ENCODE measurements around the gene CRB1. TPM values are rescaled to one million over a fixed set of nuclear protein-coding genes. Genes with fewer than 3 reads are reported as not detected.

CRB1 gene
- polyA plus RNA-seq, 1 experiment = not detected

DNA sequence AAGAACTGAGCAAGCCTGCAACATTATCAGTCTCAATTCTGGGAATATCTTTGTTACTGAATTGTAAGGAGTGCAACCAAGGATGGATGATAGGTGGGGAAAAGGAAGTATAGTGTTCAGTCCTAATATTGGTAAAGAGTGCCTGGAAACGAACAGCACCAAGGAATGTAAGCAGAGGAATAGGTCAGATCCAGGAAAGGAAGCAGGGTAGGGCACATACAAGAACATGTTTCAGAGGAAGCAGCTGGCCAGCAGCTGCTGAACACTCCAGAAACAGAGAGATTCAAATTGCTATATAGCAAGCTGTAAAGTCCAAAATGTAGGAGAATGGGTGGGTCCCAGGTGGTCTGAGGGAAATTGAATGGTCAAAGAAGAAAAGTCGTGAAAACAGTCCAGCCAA is 37.9 kb downstream of the CRB1 start:
- CTCF ChIA-PET = interaction anchor here (1.0 kb wide), 1 partner anchor 126 kb away, joined by 3 read pairs; no protein-coding TSS in a partner anchor
- Histone ChIP-seq H3K27ac (ENCODE audit: low read depth, low read length) (no peak overlapping the region), H3K9me3 (ENCODE audit: control insufficient read depth, insufficient read depth, low read length) (no peaks in the 10 kb centered on the region), H3K4me3 (ENCODE audit: low read depth, low read length) (no peak overlapping the region), H3K27me3 (ENCODE audit: control insufficient read depth, insufficient read depth, low read length) (no peaks in the 10 kb centered on the region)
- DNase-seq (ENCODE audit: low read depth, low spot score) = no peak
- POLR2A ChIA-PET = no interaction called here
- TF ChIP-seq, protein P1, sequence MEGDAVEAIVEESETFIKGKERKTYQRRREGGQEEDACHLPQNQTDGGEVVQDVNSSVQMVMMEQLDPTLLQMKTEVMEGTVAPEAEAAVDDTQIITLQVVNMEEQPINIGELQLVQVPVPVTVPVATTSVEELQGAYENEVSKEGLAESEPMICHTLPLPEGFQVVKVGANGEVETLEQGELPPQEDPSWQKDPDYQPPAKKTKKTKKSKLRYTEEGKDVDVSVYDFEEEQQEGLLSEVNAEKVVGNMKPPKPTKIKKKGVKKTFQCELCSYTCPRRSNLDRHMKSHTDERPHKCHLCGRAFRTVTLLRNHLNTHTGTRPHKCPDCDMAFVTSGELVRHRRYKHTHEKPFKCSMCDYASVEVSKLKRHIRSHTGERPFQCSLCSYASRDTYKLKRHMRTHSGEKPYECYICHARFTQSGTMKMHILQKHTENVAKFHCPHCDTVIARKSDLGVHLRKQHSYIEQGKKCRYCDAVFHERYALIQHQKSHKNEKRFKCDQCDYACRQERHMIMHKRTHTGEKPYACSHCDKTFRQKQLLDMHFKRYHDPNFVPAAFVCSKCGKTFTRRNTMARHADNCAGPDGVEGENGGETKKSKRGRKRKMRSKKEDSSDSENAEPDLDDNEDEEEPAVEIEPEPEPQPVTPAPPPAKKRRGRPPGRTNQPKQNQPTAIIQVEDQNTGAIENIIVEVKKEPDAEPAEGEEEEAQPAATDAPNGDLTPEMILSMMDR (IDR thresholded peaks at IDR 0.05; ENCODE audit: low read depth, low read length) = no peak

DNA sequence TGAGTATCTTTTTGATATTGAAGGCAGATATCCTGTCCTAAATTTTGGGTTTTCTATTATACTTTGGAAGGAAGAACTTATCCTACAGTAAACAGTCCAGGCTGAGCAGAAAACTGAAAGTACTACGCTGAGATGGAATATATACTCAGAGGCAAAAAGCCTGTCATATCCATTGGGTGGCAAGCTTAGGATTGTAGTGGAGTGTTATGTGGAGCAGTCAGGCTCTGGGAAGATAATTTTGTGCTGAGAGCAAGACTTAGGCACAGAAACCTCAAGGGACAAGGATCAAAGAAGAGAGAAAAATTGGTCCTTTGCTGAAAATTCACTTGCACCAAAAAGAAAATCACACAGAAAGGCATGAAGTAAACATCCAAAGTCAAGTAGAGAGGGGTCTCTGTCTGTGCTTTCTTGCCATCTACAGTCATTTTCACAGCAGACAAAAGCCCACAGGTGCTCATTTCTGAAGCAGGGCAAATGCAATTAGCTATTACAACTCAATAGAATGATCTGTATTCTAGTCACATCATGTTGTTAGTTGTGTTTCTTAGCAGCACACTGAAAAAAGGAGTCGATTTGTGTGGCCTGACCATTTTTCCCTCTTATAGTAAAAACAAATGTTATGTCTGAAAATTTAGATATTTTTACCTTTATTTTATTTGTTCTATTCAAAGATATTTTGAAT is 38.5 kb downstream of the CRB1 start:
- TF ChIP-seq, protein P1 (IDR thresholded peaks at IDR 0.05; ENCODE audit: low read depth, low read length) = no peak
- no peaks in the 10 kb centered on the region for H3K27me3 ChIP-seq (ENCODE audit: control insufficient read depth, insufficient read depth, low read length)
- CTCF ChIA-PET = no interaction called here

DNA sequence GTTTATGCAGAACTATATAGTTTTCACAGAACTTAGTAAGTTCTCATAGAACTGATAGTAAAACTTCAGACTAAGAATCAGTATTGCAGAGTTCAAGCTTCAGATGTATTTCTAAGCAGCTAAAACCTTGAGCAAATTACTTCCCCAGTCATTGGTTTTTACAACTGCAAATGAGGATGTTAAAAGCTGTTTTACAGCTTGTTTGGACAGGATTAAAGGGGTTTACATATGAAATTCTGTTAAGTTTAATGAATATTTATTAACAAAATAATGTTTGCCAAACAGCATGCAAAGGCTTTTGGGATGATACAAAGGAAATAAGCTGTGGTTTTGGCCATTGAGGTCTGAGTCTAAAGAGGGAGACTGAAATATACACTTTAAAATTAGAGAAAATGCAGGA is 39.1 kb downstream of the CRB1 start:
- Histone ChIP-seq H3K27me3 (ENCODE audit: control insufficient read depth, insufficient read depth, low read length) (no peaks in the 10 kb centered on the region), H3K4me3 (ENCODE audit: low read depth, low read length) (no peak overlapping the region), H3K27ac (ENCODE audit: low read depth, low read length) (no peak overlapping the region), H3K9me3 (ENCODE audit: control insufficient read depth, insufficient read depth, low read length) (no peaks in the 10 kb centered on the region)
- no peak for DNase-seq (ENCODE audit: low read depth, low spot score)
- TF ChIP-seq, protein P1 (IDR thresholded peaks at IDR 0.05; ENCODE audit: low read depth, low read length) = no peak
- ChIA-PET CTCF (no interaction called here), POLR2A (no interaction called here)

More for the DNA sequence above, 38.5 kb downstream of the CRB1 start:
- H3K27ac ChIP-seq (ENCODE audit: low read depth, low read length) = no peak overlapping the region
- POLR2A ChIA-PET = no interaction called here
- no peaks in the 10 kb centered on the region for H3K9me3 ChIP-seq (ENCODE audit: control insufficient read depth, insufficient read depth, low read length)
- H3K4me3 ChIP-seq (ENCODE audit: low read depth, low read length) = no peak overlapping the region
- DNase-seq (ENCODE audit: low read depth, low spot score) = no peak

DNA sequence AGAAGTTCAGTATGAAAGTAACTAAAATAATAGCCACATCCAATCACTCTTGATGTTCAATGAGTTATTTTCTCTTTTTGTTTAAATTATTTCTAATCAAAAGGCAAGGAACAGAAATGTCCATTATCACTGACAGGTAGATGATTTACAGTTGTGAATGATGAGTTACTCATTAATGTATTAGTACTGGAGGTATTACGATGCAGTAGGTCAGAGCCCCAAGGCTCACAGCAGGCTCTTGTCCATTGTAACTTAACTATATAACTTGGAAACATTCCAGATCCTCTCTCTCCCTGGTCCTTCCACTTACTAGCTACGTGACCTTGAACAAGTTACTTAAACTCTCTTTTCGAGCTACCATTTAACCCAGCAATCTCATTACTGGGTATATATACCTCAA is 39.5 kb downstream of the CRB1 start:
- no peak for DNase-seq (ENCODE audit: low read depth, low spot score)
- no peak overlapping the region for H3K4me3 ChIP-seq (ENCODE audit: low read depth, low read length)
- H3K27ac ChIP-seq (ENCODE audit: low read depth, low read length) = no peak overlapping the region
- POLR2A ChIA-PET = no interaction called here
- H3K27me3 ChIP-seq (ENCODE audit: control insufficient read depth, insufficient read depth, low read length) = no peaks in the 10 kb centered on the region
- no peaks in the 10 kb centered on the region for H3K9me3 ChIP-seq (ENCODE audit: control insufficient read depth, insufficient read depth, low read length)
- TF ChIP-seq, protein P1 (IDR thresholded peaks at IDR 0.05; ENCODE audit: low read depth, low read length) = no peak
- CTCF ChIA-PET = no interaction called here

DNA sequence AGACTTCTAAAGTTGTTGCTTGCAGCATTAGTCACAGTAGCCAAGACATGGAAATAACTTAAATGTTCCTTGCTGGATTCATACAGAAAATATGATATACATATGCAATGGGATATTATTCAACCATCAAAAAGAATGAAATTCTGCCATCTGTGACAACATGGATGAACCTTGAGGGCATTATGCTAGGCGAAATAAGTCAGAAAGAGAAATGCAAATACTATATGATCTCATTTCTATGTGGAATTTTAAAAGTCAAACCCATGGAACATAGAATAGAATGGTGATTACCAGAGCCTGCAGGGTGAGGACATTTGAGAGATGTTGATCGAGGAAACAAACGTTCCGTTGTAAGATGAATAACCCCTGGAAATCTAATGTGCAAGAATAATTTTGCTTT is 43.0 kb downstream of the CRB1 start:
- Histone ChIP-seq H3K9me3 (ENCODE audit: control insufficient read depth, insufficient read depth, low read length) (no peaks in the 10 kb centered on the region), H3K27me3 (ENCODE audit: control insufficient read depth, insufficient read depth, low read length) (no peaks in the 10 kb centered on the region), H3K4me3 (ENCODE audit: low read depth, low read length) (no peak overlapping the region), H3K27ac (ENCODE audit: low read depth, low read length) (no peak overlapping the region)
- no peak for DNase-seq (ENCODE audit: low read depth, low spot score)
- TF ChIP-seq, protein P1 (IDR thresholded peaks at IDR 0.05; ENCODE audit: low read depth, low read length) = no peak
- POLR2A ChIA-PET = no interaction called here
- CTCF ChIA-PET = no interaction called here
